GM12874 (cell line): ENCODE data around the gene AMER3.

Source experiments
- CTCF ChIP-seq: IDR thresholded peaks from 2 replicates; pipeline ENCODE4 v1.5.1; 2011; ENCODE audit warnings: low read depth, mild to moderate bottlenecking, control low read depth, low read length, moderate library complexity; ENCODE audit not compliant: insufficient read depth

AMER3 gene

GRCh38 chr2:130806370-130806769 is 51.0 kb downstream of the AMER3 start:
- no peak for TF ChIP-seq CTCF

GRCh38 chr2:130807659-130808385 is 52.5 kb downstream of the AMER3 start:
- TF ChIP-seq CTCF = no peak

GRCh38 chr2:130808482-130809268 is 53.3 kb downstream of the AMER3 start:
- TF ChIP-seq CTCF = no peak

- no peak for TF ChIP-seq CTCF
Measured at GRCh38 chr2:130810490-130810889, 55.1 kb downstream of the AMER3 start.

GRCh38 chr2:130813722-130814121 is 58.4 kb downstream of the AMER3 start:
- TF ChIP-seq CTCF = no peak

GRCh38 chr2:130814931-130815680 is 59.8 kb downstream of the AMER3 start:
- TF ChIP-seq CTCF = no peak
